Type B pancreatic cell (in vitro differentiated cells): ENCODE measurements around the gene SEMA5A. TPM values are rescaled to one million over a fixed set of nuclear protein-coding genes. Genes with fewer than 3 reads are reported as not detected.

Source experiments
- DNase-seq: peaks from one replicate; pipeline ENCODE4 v3.0.0; 2021; ENCODE audit warnings: mixed read lengths; ENCODE audit not compliant: unreplicated experiment; ENCODE audit errors: extremely low spot score
- H3K27ac Mint-ChIP-seq: 2 replicates; pipeline ENCODE4 v1.8.0; 2021; ENCODE audit warnings: mild to moderate bottlenecking, mixed read lengths
- H3K27me3 Mint-ChIP-seq: 2 replicates; pipeline ENCODE4 v1.8.0; 2021; ENCODE audit warnings: mixed read lengths
- H3K36me3 Mint-ChIP-seq: 2 replicates; pipeline ENCODE4 v1.8.0; 2021; ENCODE audit warnings: mixed read lengths
- H3K4me1 Mint-ChIP-seq: one replicate; pipeline ENCODE4 v1.8.0; 2021; ENCODE audit warnings: mixed read lengths; ENCODE audit not compliant: unreplicated experiment
- H3K4me3 Mint-ChIP-seq: 2 replicates; pipeline ENCODE4 v1.8.0; 2021; ENCODE audit warnings: mild to moderate bottlenecking, mixed read lengths
- H3K9me3 Mint-ChIP-seq: 2 replicates; pipeline ENCODE4 v1.8.0; 2021; ENCODE audit warnings: mixed read lengths
- CTCF ChIP-seq: fragments of 200-600 bp; sonication (generic); conservative IDR thresholded peaks from 2 replicates; pipeline ENCODE4 v1.5.0; 2021; ENCODE audit warnings: antibody characterized with exemption, mild to moderate bottlenecking
- long read RNA-seq: library from polyadenylated mRNA; unstranded; transcript quantifications from one replicate; pipeline ENCODE4 v2.0.0, GENCODE V29; 2020
- total RNA-seq: library from RNA; stranded (reverse); gene quantifications from 2 replicates; pipeline ENCODE4 v1.2.1, GENCODE V29; 2021; ENCODE audit warnings: low replicate concordance

Gene SEMA5A
- 24.2 and 92.9 TPM in 2 replicates for total RNA-seq
- long read RNA-seq, partial matches to known transcripts: 0 of 14 reads
- long read RNA-seq, other reads (novel, unspliced or antisense): 14 of 14 reads

GRCh38 chr5:9545992-9546851 is at the start of gene SEMA5A:
Gene SEMA5A (minus strand): TSS chr5:9546075. CDS start chr5:9379946, 166,129 bp downstream.
- Mint-ChIP-seq H3K27ac (peak within 1 kb of the TSS; percentile 90), H3K4me3 (peak within 1 kb of the TSS; percentile 98), H3K9me3 (no peaks in the 10 kb centered on the region), H3K4me1 (peaks cover 18% of the 10 kb centered on the region), H3K27me3 (no peaks in the 10 kb centered on the region), H3K36me3 (peaks cover 22% of the 10 kb centered on the region)
- no peak for TF ChIP-seq CTCF
- peak; percentile 84 for DNase-seq

- Mint-ChIP-seq H3K4me1 (peaks cover 26% of the 10 kb centered on the region), H3K9me3 (no peaks in the 10 kb centered on the region), H3K27ac (no peak overlapping the region), H3K36me3 (no peaks in the 10 kb centered on the region), H3K4me3 (no peak overlapping the region), H3K27me3 (peaks cover 11% of the 10 kb centered on the region)
- TF ChIP-seq CTCF: no peak
- DNase-seq: no peak
Measured at GRCh38 chr5:9594913-9595312, 49.0 kb upstream of the SEMA5A start.

GRCh38 chr5:9589049-9589835 is 43.4 kb upstream of the SEMA5A start:
- H3K4me1 Mint-ChIP-seq: peaks cover 7% of the 10 kb centered on the region
- no peak for DNase-seq
- H3K27me3 Mint-ChIP-seq: no peaks in the 10 kb centered on the region
- no peaks in the 10 kb centered on the region for H3K36me3 Mint-ChIP-seq
- H3K4me3 Mint-ChIP-seq: no peak overlapping the region
- no peaks in the 10 kb centered on the region for H3K9me3 Mint-ChIP-seq
- no peak for TF ChIP-seq CTCF
- H3K27ac Mint-ChIP-seq: no peak overlapping the region

GRCh38 chr5:9588254-9588653 is 42.4 kb upstream of the SEMA5A start:
- H3K4me3 Mint-ChIP-seq: no peak overlapping the region
- peaks cover 6% of the 10 kb centered on the region for H3K4me1 Mint-ChIP-seq
- no peak for TF ChIP-seq CTCF
- H3K36me3 Mint-ChIP-seq: no peaks in the 10 kb centered on the region
- H3K27ac Mint-ChIP-seq: no peak overlapping the region
- no peak for DNase-seq
- H3K9me3 Mint-ChIP-seq: no peaks in the 10 kb centered on the region
- no peaks in the 10 kb centered on the region for H3K27me3 Mint-ChIP-seq

GRCh38 chr5:9587135-9587534 is 41.3 kb upstream of the SEMA5A start:
- Mint-ChIP-seq H3K9me3 (no peaks in the 10 kb centered on the region), H3K36me3 (no peaks in the 10 kb centered on the region), H3K27me3 (no peaks in the 10 kb centered on the region), H3K4me1 (peaks cover 8% of the 10 kb centered on the region), H3K27ac (no peak overlapping the region), H3K4me3 (no peak overlapping the region)
- no peak for DNase-seq
- no peak for TF ChIP-seq CTCF
